Measurements from ENCODE around the gene AIFM3. TPM values are rescaled to one million over a fixed set of nuclear protein-coding genes. Genes with fewer than 3 reads are reported as not detected.
A peak's percentile ranks its signal among the peaks of the same experiment; 100 is the strongest.

Gene AIFM3
- total and polyA plus RNA-seq, 2 of the 13 experiments (the other 11 are each of a cell fraction or from before 2014, with no cell fraction given): 9.0 to 15.3 TPM

DNA sequence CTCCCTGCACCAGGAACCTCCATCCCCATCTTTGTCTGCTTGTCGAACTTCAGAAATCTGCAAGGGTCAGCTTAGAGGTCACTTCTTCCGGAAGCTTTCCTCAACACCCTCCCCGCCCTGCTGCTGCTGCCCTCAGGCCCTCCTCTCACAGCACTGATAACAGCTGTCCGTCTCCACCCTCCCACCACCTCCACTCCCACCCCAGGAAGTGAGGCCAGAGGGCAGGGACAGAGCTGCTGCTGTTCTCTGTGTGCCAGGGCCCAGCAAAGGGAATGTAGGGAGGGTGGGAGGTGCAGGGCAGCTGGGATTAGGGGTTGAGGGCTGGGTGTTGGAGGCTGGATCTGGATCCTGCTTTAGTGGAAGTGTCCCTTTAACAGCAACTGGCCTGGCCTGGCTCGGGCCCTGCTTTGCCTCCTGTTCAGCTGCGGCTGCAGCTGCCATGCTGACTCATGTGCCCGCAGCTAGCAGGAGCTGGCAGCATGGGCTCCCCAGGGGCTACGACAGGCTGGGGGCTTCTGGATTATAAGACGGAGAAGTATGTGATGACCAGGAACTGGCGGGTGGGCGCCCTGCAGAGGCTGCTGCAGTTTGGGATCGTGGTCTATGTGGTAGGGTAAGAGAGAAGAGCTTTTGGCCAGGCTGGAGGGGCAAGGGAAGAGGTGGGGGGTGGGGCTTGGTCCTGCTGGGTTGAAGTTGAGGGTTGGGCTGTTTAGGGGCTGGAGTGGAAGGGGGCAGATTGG lies 47.8 kb downstream of the AIFM3 start, which contains the start of gene P2RX6 (continued):
- TF ChIP-seq HCFC1 (IDR thresholded peaks at IDR 0.05; ENCODE audit: low read depth, low read length) (no peak), PCBP2 (optimal IDR thresholded peaks at IDR 0.05; ENCODE audit: low read depth, low read length, poor library complexity, severe bottlenecking) (no peak), TBX2 (CRISPR knock-in tag; IDR thresholded peaks at IDR 0.05; ENCODE audit: borderline replicate concordance) (peak; percentile 67; the same call in 1 of the 2 replicates), ZFX (CRISPR knock-in tag; IDR thresholded peaks at IDR 0.05; ENCODE audit: low read depth) (peak; percentile 74), HOXD1 (CRISPR knock-in tag; IDR thresholded peaks at IDR 0.05) (no peak), DPF2 (CRISPR knock-in tag; IDR thresholded peaks at IDR 0.05; ENCODE audit: borderline replicate concordance, low read depth) (0 out of 2 replicates have a peak, but pooled peaks have one; percentile 39), SRSF1 (optimal IDR thresholded peaks at IDR 0.05; ENCODE audit: low read depth, low read length) (peak; percentile 46), ZFY (CRISPR knock-in tag; IDR thresholded peaks at IDR 0.05) (peak; percentile 41; the same call in 1 of the 2 replicates), NR2F6 (IDR thresholded peaks at IDR 0.05) (peak; percentile 94), NR2F6 (CRISPR knock-in tag; IDR thresholded peaks at IDR 0.05) (peak; percentile 96), NR2F1 (CRISPR knock-in tag; IDR thresholded peaks at IDR 0.05) (peak in 1 of 2 experiments; percentile 56; a peak in 2 of 4 replicates), HDAC2 (CRISPR knock-in tag; IDR thresholded peaks at IDR 0.05) (peak; percentile 35; the same call in 1 of the 2 replicates), SAP130 (CRISPR knock-in tag; IDR thresholded peaks at IDR 0.05; ENCODE audit: low read depth) (peak; percentile 87), TP53 (CRISPR knock-in tag; conservative IDR thresholded peaks at IDR 0.05) (no peak)
- TF ChIP-seq, protein P1, sequence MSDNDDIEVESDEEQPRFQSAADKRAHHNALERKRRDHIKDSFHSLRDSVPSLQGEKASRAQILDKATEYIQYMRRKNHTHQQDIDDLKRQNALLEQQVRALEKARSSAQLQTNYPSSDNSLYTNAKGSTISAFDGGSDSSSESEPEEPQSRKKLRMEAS (IDR thresholded peaks at IDR 0.05): peak; percentile 19; the same call in 1 of the 2 replicates
- TF ChIP-seq, protein P2, sequence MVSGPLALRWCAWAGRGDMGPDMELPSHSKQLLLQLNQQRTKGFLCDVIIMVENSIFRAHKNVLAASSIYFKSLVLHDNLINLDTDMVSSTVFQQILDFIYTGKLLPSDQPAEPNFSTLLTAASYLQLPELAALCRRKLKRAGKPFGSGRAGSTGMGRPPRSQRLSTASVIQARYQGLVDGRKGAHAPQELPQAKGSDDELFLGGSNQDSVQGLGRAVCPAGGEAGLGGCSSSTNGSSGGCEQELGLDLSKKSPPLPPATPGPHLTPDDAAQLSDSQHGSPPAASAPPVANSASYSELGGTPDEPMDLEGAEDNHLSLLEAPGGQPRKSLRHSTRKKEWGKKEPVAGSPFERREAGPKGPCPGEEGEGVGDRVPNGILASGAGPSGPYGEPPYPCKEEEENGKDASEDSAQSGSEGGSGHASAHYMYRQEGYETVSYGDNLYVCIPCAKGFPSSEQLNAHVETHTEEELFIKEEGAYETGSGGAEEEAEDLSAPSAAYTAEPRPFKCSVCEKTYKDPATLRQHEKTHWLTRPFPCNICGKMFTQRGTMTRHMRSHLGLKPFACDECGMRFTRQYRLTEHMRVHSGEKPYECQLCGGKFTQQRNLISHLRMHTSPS (CRISPR knock-in tag; IDR thresholded peaks at IDR 0.05; ENCODE audit: low read depth): peak; percentile 86; the same call in 1 of the 2 replicates
- TF ChIP-seq, protein P3, sequence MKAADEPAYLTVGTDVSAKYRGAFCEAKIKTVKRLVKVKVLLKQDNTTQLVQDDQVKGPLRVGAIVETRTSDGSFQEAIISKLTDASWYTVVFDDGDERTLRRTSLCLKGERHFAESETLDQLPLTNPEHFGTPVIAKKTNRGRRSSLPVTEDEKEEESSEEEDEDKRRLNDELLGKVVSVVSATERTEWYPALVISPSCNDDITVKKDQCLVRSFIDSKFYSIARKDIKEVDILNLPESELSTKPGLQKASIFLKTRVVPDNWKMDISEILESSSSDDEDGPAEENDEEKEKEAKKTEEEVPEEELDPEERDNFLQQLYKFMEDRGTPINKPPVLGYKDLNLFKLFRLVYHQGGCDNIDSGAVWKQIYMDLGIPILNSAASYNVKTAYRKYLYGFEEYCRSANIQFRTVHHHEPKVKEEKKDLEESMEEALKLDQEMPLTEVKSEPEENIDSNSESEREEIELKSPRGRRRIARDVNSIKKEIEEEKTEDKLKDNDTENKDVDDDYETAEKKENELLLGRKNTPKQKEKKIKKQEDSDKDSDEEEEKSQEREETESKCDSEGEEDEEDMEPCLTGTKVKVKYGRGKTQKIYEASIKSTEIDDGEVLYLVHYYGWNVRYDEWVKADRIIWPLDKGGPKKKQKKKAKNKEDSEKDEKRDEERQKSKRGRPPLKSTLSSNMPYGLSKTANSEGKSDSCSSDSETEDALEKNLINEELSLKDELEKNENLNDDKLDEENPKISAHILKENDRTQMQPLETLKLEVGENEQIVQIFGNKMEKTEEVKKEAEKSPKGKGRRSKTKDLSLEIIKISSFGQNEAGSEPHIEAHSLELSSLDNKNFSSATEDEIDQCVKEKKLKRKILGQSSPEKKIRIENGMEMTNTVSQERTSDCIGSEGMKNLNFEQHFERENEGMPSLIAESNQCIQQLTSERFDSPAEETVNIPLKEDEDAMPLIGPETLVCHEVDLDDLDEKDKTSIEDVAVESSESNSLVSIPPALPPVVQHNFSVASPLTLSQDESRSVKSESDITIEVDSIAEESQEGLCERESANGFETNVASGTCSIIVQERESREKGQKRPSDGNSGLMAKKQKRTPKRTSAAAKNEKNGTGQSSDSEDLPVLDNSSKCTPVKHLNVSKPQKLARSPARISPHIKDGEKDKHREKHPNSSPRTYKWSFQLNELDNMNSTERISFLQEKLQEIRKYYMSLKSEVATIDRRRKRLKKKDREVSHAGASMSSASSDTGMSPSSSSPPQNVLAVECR (CRISPR knock-in tag; IDR thresholded peaks at IDR 0.05; ENCODE audit: borderline replicate concordance): peak; percentile 31; the same call in 1 of the 2 replicates
- TF ChIP-seq, protein P4, sequence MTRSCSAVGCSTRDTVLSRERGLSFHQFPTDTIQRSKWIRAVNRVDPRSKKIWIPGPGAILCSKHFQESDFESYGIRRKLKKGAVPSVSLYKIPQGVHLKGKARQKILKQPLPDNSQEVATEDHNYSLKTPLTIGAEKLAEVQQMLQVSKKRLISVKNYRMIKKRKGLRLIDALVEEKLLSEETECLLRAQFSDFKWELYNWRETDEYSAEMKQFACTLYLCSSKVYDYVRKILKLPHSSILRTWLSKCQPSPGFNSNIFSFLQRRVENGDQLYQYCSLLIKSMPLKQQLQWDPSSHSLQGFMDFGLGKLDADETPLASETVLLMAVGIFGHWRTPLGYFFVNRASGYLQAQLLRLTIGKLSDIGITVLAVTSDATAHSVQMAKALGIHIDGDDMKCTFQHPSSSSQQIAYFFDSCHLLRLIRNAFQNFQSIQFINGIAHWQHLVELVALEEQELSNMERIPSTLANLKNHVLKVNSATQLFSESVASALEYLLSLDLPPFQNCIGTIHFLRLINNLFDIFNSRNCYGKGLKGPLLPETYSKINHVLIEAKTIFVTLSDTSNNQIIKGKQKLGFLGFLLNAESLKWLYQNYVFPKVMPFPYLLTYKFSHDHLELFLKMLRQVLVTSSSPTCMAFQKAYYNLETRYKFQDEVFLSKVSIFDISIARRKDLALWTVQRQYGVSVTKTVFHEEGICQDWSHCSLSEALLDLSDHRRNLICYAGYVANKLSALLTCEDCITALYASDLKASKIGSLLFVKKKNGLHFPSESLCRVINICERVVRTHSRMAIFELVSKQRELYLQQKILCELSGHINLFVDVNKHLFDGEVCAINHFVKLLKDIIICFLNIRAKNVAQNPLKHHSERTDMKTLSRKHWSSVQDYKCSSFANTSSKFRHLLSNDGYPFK (CRISPR knock-in tag; IDR thresholded peaks at IDR 0.05; ENCODE audit: borderline replicate concordance): no peak
